Breast epithelium (tissue), 4 donors: ENCODE measurements around the gene PADI6. TPM values are rescaled to one million over a fixed set of nuclear protein-coding genes. Genes with fewer than 3 reads are reported as not detected.

Experiments used
- DNase-seq, 2 donors: peaks; one replicate each; pipeline ENCODE4 v3.0.0-alpha.2; 2019; ENCODE audit warnings: low spot score in 2 of 2
- H3K27ac ChIP-seq, 2 donors: fragments of 200-600 bp; sonication (generic) in 1 of 2; one replicate each; pipeline ENCODE4 v1.5.1; 2016 to 2019; ENCODE audit warnings: mild to moderate bottlenecking in 1 of 2
- H3K27me3 ChIP-seq, 2 donors: fragments of 200-600 bp; sonication (generic) in 1 of 2; one replicate each; pipeline versions ENCODE4 v1.5.1 to v1.6.0; 2017 to 2019; ENCODE audit warnings: control low read depth in 1 of 2, mild to moderate bottlenecking in 1 of 2
- H3K36me3 ChIP-seq: fragments of 200-600 bp; one replicate; pipeline ENCODE4 v1.5.1; 2019
- H3K4me1 ChIP-seq, 2 donors: fragments of 200-600 bp; sonication (generic); one replicate each; pipeline ENCODE4 v1.5.1; 2016 to 2019; ENCODE audit warnings: control low read depth in 1 of 2
- H3K4me3 ChIP-seq, 3 donors: fragments of 200-600 bp; sonication (generic); 1 replicate in 2 of 3; 2 replicates in 1 of 3; pipeline ENCODE4 v1.5.1; 2016 to 2019; ENCODE audit warnings: mild to moderate bottlenecking in 3 of 3, moderate library complexity in 2 of 3
- H3K9me3 ChIP-seq, 2 donors: fragments of 200-600 bp; sonication (generic) in 1 of 2; one replicate each; pipeline ENCODE4 v1.5.1; 2016 to 2019; ENCODE audit warnings: control low read depth in 1 of 2
- POLR2A ChIP-seq: fragments of 450-650 bp; IDR thresholded peaks from one replicate; pipeline ENCODE4 v1.6.1; 2016; ENCODE audit warnings: antibody characterized with exemption, mild to moderate bottlenecking, moderate library complexity
- POLR2AphosphoS5 ChIP-seq, 3 donors: sonication (generic); formaldehyde crosslinking; IDR thresholded peaks; one replicate each; pipeline ENCODE4 v1.6.1; 2017; ENCODE audit warnings: antibody characterized with exemption in 3 of 3
- intact Hi-C: fragments of 100-400 bp; cut with DNase I; formaldehyde crosslinking; loops from one replicate; pipeline ENCODE4 v1.15.1; 2023; ENCODE audit warnings: low total_unique reads
- total RNA-seq, 3 donors: library from RNA; depleted of rRNA; stranded (reverse); fragments of >200 nt; gene quantifications; one replicate each; pipeline ENCODE4 v1.1.0, GENCODE V29; 2016
- TF ChIP-seq, protein P1 (sequence below), 3 donors: fragments of 450-650 bp; IDR thresholded peaks; one replicate each; pipeline ENCODE4 v1.5.1; 2016 to 2017; ENCODE audit warnings: antibody characterized with exemption in 3 of 3, mild to moderate bottlenecking in 3 of 3, moderate library complexity in 3 of 3

PADI6 gene
- not detected for total RNA-seq

DNA sequence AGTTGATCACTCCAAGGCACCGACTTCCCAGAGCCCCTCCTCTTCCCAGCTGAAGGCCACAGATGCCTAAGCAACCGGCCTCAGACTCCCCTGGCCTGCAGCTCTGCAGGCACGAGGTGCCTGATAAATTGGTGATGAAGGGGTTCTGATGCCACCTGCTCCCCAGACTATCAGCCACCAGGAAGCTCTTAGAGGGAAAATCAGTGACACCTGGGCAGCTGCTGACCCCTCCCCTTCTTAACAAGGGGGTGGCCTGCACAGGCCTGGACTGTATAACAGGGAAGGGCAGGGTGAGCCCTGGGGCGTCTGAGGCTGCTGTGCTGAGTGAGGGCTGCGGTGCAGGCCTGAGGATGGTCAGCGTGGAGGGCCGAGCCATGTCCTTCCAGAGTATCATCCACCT lies at the start of gene PADI6:
Gene PADI6, plus strand, starts transcription at position 301 of the 400 bp plus-strand sequence. Its CDS starts 50 bp downstream, at position 351.
- no peak within 1 kb of the TSS for H3K4me3 ChIP-seq
- peaks cover 0 to under 1% of the 10 kb centered on the region in 2 donors for H3K27me3 ChIP-seq
- no peaks in the 10 kb centered on the region for H3K36me3 ChIP-seq
- intact Hi-C loops, result no loop called here
- no peaks in the 10 kb centered on the region for H3K4me1 ChIP-seq
- no peak within 1 kb of the TSS for H3K27ac ChIP-seq
- no peak for DNase-seq
- H3K9me3 ChIP-seq, result no peaks in the 10 kb centered on the region
- TF ChIP-seq, protein P1, sequence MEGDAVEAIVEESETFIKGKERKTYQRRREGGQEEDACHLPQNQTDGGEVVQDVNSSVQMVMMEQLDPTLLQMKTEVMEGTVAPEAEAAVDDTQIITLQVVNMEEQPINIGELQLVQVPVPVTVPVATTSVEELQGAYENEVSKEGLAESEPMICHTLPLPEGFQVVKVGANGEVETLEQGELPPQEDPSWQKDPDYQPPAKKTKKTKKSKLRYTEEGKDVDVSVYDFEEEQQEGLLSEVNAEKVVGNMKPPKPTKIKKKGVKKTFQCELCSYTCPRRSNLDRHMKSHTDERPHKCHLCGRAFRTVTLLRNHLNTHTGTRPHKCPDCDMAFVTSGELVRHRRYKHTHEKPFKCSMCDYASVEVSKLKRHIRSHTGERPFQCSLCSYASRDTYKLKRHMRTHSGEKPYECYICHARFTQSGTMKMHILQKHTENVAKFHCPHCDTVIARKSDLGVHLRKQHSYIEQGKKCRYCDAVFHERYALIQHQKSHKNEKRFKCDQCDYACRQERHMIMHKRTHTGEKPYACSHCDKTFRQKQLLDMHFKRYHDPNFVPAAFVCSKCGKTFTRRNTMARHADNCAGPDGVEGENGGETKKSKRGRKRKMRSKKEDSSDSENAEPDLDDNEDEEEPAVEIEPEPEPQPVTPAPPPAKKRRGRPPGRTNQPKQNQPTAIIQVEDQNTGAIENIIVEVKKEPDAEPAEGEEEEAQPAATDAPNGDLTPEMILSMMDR (IDR thresholded peaks at IDR 0.05), result no peak
- TF ChIP-seq POLR2A (no peak), POLR2AphosphoS5 (IDR thresholded peaks at IDR 0.05) (no peak)

DNA sequence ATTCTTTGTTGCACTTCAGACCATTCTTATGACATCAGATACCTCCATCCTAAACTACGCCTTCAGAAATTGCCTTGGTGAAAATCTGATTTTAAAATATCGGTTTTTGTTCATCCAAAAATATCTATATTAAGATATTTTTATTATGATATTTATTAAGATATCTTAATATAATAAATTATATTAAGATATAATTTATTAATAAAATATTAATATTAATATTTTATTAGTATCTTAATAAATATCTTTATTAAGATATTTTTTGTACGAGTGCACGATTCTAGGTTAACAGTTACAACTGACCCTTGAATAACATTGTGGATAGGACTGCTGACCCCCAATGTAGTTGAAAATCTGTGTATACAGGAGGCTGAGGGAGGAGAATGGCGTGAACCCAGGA lies 43.1 kb upstream of the PADI6 start:
- intact Hi-C loops, result no loop called here
- H3K27me3 ChIP-seq, result no peaks in the 10 kb centered on the region
- no peaks in the 10 kb centered on the region for H3K4me1 ChIP-seq
- DNase-seq, result no peak
- H3K9me3 ChIP-seq, result no peaks in the 10 kb centered on the region
- no peaks in the 10 kb centered on the region for H3K36me3 ChIP-seq
- H3K27ac ChIP-seq, result no peak overlapping the region
- TF ChIP-seq POLR2AphosphoS5 (IDR thresholded peaks at IDR 0.05) (no peak), POLR2A (no peak)
- TF ChIP-seq, protein P1 (IDR thresholded peaks at IDR 0.05), result no peak
- H3K4me3 ChIP-seq, result no peak overlapping the region

DNA sequence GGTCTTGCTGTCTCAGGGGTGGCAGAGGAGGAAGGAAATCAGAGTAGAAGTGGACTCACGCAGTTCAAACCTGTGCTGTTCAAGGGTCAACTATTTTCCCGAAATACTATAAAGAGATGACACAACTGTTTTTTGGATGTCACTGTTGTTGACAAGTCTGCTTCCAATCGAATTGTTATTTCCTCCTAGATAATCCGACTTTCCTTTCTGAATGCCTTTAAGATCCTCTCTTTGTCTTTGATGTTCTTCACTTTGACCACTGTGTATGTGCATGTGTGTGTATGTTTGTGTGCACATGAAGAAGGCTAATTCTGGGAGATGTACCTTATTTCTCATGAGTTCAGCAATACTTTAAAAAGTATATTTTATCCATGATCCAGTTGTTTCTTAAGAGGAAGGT lies 42.4 kb upstream of the PADI6 start:
- Histone ChIP-seq H3K9me3 (no peaks in the 10 kb centered on the region), H3K27me3 (no peaks in the 10 kb centered on the region), H3K4me1 (no peaks in the 10 kb centered on the region), H3K4me3 (no peak overlapping the region), H3K27ac (no peak overlapping the region), H3K36me3 (no peaks in the 10 kb centered on the region)
- TF ChIP-seq, protein P1 (IDR thresholded peaks at IDR 0.05), result no peak
- no peak for TF ChIP-seq POLR2A
- TF ChIP-seq POLR2AphosphoS5 (IDR thresholded peaks at IDR 0.05), result no peak
- no peak for DNase-seq
- intact Hi-C loops, result no loop called here

DNA sequence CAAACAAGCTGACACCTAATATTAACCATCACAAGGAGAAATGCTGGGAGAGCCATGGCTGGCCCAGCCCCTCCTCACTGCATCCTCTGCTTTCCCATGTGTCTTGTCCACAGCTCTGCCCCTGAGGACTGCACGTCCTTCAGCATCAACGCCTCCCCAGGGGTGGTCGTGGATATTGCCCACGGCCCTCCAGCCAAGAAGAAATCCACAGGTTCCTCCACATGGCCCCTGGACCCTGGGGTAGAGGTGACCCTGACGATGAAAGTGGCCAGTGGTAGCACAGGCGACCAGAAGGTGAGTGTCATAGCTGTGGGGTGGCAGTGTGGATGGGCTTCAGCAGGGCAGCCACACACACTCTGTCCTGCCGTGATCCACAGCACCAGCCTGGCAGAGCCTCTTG lies 41.1 kb upstream of the PADI6 start:
- no peaks in the 10 kb centered on the region for H3K27me3 ChIP-seq
- TF ChIP-seq, protein P1 (IDR thresholded peaks at IDR 0.05), result no peak
- no peak for TF ChIP-seq POLR2A
- no peak for TF ChIP-seq POLR2AphosphoS5 (IDR thresholded peaks at IDR 0.05)
- intact Hi-C loops, result no loop called here
- no peak overlapping the region for H3K27ac ChIP-seq
- H3K4me1 ChIP-seq, result no peaks in the 10 kb centered on the region
- no peak overlapping the region for H3K4me3 ChIP-seq
- H3K9me3 ChIP-seq, result no peaks in the 10 kb centered on the region
- no peak for DNase-seq
- H3K36me3 ChIP-seq, result no peaks in the 10 kb centered on the region

DNA sequence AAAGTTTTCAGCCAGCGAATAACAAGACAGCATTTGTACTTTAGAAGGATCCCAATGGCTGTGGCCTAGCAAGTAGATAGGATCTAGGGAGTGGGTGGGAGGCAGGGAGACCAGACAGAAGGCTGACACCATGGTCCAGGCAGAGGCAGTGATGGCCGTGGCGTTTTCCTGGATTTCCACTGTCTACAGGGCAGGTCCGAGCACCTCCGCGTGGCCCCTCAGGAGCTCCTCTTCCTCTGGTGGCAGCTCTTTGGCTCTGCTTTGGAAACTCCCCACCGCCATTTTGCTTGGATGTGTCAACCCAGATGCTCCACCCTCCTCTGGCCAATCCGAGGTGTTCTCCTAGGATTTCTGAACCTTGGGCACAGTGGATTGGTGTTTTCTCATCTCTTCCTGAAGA lies 38.9 kb upstream of the PADI6 start:
- intact Hi-C loops, result no loop called here
- H3K4me1 ChIP-seq, result no peaks in the 10 kb centered on the region
- no peak for TF ChIP-seq POLR2A
- TF ChIP-seq, protein P1 (IDR thresholded peaks at IDR 0.05), result no peak
- TF ChIP-seq POLR2AphosphoS5 (IDR thresholded peaks at IDR 0.05), result no peak
- no peak overlapping the region for H3K27ac ChIP-seq
- no peak overlapping the region for H3K4me3 ChIP-seq
- no peaks in the 10 kb centered on the region for H3K27me3 ChIP-seq
- DNase-seq, result no peak
- no peaks in the 10 kb centered on the region for H3K36me3 ChIP-seq
- no peaks in the 10 kb centered on the region for H3K9me3 ChIP-seq
